NCI-H146 treated with DMSO at 0.1 percent for 48 hours (cell line): ENCODE data around the gene SLC39A12.

Experiments
- DNase-seq: peaks from one replicate; lab custom pipeline; 2025; ENCODE audit not compliant: unreplicated experiment; lab: John Stamatoyannopoulos, UW

SLC39A12 gene

DNA sequence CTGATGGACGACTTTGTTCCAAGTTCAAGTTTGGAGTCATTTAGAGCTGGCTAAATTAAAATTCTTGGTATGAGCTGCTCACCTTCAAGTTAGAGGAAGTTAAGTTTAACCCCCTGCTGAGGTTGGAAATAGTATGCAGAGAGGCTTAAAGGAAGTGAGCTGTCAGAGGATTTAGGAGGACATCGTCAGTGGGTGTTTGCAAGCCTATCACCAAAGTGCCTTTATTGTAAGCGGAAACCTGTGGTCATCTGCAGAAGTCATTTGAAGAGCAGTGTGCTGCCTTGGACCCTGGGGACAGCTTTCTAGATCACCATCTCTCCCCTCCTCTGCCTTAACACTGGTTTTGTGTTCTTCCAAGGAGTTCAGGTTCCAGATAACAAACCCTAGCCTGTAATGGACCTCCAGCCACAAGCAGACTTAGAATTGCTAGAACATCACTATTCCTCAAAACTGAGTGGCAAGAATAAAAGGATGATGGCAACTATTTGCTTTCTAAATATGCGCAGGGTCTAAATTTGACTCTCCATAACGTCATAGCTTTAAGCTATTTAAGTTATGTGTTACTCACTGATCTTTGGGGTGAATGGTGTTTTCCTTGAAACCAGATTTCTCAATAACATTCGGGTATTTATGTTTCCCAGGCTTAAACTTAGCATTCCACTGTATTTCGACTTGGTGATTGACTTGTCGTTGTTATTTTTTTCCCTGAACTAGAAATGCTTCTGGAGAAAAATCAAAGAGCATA lies 93.4 kb downstream of the SLC39A12 start:
- DNase-seq, result no peak

DNA sequence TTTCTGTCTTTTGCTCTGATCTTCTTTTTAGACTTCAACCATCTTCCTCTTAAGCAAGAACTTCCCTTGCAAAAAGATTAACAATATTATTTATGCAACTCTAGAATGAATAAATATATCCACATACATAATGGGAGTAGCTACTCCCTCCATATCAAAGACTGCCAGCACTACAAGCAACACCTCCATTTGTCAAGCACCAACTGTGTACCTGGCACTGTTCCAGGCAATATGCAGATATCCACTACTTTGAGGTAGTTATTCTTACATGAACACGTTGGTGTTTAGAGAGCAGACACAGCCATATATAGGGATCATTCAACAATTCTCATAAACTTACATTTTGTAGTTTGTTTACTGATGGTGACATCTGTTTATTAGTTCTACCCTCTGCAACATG lies 104.9 kb downstream of the SLC39A12 start:
- DNase-seq, result no peak

DNA sequence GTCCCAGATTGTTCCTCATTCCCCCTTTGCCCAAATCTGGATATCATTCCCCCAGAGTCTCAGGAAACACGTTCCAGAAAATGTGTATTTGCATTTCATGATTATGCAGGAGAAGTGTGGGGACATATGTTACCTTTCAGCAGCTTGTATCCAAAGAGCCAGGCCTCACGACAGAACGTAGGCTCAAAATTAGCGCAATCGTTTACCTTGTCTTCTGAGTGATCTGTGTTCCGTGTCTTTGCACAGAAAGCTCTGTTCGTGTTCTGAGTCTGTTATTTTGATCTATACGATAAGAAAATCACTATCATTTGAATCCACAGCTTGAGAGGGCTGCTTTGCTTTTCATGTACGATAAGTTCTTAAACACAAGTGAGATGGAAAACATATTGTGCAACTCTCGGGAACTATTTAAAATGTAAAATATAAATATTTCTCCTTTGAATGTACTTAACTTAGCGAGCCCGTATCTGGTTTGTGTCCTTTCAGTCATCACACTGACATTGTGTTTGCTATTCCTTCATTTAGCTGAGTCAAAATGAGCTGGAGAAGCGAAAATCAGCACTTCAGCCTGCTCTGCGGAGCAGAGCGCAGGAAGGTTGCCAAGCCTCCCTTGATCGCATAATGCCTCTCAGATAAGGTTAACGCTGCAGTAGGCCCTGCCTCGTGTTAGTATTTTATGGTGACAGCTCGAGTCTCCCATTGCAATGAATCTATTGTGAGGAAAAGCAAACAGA lies 108.3 kb downstream of the SLC39A12 start:
- DNase-seq, result no peak

DNA sequence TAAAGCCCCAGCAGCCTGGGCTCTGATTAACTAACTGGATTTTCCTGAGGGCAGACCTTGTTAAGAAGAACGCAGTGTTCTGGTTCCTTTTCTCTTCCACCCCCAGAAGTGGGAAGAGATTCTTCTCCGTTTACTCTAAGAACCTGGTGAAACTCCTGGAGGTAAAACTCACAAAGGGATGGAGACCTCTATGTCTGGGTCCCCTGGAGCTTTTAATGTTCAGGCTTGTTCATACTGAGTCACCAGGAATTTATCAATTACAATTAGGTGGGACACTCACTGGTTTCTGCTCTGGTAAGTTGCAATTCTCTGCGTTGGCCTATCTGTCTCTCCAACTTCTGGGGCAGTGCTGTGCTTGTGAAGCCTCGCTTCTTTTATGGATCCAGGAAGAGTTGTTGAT lies 115.2 kb downstream of the SLC39A12 start:
- no peak for DNase-seq

DNA sequence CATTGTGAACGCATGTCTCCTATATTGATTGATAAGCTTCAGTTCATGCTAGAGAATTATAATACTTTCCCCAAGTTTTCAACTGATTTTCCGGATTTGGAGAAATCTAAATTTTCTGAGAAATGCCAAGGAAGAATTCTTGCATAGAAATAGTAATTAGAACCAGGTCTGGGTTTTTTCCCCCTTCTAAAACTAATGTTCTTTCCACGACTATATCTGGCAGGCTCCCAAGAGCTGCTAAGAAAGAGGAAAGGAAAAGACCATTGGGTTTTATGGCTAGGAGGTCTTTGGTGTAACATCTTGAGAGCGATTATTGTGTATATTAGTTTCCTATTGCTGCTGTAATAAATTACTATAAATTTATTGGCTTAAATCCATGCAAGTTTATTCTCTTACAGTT lies 116.7 kb downstream of the SLC39A12 start:
- no peak for DNase-seq

DNA sequence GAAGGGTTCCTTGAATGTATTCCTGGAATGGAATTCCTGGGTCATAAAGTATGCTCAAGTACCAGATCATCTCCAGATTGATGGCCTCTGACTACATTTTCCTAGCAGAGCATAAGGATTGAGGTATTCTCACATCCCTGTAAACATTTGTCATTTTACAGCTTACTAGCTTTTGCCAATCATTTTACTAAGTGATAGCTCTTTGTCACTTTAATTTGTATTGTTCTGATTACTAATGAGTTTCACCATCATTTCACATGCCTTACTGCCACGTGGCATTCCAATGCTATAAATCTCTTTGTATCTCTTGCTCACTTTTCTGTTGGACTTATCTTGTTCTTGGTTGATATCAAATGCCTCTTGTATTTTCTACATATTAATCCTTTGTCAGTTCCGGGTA lies 119.9 kb downstream of the SLC39A12 start:
- DNase-seq, result no peak

DNA sequence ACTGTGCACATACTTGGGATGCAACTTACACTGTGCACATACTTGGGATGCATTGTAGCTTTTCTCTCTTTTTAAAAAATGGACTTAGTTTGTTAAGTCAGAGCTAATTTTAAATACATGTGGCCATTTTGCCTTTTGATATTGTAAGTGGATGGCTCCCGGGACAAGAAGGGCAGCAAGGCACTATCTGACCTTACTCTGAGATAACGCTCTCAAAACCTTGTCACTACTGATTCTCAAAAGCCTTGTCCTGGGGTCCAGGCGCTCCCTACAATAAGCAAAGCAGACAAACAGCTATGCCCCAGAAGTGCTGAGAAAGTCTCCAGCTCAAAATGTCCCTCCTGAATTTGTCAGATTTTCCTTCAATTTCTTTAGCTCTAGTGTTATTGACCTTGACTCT lies 121.6 kb downstream of the SLC39A12 start:
- no peak for DNase-seq

DNA sequence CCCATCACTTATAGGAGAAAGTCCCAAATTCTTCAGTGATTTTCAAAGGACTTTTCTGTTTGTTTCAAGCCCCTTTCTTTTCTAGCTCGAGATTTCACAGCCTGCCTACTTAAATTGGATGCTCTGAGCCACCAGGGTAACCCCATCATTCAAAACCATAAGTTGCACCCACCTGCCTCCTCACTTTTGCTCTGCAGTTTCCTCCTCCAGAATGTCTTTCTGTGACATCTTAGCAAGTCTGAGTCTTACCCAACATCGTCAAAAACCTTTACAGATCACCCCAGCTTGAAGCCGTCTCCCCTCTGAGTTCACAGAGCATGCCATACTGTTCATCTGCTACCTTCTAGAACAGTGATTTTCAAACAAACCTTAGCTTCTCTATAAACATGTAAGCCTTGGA lies 124.2 kb downstream of the SLC39A12 start:
- DNase-seq, result no peak

DNA sequence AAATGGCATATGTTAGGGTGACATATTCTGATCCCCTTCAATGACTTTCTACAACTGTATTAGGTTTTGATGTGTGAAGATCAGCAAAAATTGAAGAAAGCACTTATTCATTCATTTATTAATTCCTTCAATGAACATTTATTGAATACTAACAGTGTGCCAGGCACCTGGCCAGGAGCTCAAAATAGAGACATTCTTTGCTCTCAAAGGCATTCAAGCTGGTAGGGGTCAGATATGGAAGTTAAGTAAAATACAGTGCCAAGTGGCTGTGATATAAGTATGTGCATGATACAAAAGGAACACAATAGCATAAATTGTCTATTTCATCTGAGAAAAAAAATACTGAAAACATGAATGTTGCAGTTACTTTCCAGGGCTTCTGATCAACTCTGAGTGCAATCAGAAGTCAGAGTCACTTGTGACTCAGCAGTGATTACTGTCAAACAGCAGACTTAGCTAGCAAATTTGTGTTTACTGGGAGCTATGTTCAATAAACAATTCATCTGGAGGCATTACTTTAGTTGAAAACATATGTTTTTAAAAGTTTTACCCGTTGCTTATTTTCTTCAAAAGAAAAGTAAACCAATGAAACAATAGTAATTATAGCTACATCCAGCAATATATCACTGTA lies 128.1 kb downstream of the SLC39A12 start:
- no peak for DNase-seq

DNA sequence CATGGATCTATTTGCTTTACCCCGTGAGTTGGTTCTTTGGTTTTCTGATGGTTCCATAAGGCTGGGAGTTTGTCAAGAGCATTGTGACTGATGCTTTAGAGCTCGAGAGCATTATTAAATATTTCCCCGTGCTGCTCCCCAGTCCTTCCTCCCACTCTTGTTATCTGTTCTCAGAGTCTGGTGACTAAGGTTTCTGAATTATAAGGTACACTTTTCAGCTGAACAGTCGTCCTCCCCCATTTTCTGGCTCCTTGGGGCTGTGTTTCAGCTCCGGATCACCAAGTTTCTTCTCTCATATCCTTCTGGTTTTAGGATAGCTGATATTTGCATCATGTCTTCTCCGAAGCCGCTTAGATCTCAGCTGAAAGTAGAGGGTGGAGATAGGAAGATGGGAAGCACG lies 130.7 kb downstream of the SLC39A12 start:
- DNase-seq, result no peak

DNA sequence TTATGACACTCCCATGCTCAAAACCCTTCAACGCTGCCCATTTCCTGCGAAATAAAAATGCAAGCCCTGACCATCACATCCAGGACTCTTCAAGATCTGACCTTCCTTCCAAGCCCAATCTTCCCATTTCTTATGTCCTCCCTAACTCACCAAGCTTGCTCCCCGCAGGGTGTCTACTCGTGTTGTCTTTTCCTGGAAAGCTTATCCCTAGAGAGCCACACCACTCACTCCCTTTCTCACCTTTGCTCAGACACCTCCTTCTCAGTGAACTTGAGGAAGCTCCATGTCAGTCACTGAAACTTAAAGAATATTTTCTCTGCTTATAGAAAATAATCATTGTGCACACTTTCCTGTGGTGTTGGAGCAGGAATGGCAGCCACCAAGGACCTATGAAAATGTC lies 134.1 kb downstream of the SLC39A12 start:
- no peak for DNase-seq

DNA sequence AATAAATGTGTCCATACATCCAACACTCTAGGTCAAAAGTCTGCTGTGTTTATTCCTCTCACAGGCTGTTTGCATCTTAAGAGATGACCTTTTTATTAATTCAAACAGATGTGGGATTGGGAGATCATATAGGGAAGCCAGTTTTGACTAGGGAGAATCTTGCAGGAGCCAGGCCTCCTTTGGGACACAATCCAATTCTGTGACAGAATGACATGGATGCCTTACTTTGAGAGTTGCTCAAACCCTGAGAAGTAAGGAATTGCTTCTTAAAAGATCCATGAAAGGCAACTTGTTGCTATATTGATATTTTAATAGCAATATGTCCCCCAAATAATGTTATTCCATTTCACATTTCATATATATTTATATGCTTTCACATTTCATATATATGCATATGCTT lies 135.0 kb downstream of the SLC39A12 start:
- DNase-seq, result no peak

DNA sequence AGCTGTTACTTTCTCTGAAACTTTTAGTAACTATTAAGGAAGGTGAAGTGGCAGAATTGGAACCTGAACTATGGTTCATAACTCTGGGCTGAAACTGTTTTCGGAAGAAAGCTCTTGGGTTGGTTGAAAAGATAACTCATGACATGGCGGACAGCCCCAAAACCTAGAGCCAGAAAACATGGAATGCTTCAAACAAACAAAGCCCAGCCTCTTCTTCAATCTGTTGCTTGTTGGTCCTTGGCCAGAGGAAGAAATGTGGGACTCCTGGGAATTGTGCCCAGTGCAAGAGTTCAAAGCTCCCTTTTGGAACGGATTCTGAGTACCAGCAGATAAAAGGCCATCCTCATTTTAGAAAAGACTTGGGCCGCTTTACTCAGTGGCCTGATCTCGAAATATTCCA lies 135.6 kb downstream of the SLC39A12 start:
- no peak for DNase-seq
